Thyroid gland (tissue), 4 donors: ENCODE data around the gene GARS1.

ENCODE experiments used
- POLR2A ChIP-seq, 2 donors: fragments of 450-650 bp; IDR thresholded peaks; one replicate each; pipeline ENCODE4 v1.6.1; 2017; ENCODE audit warnings: antibody characterized with exemption in 2 of 2, mild to moderate bottlenecking in 2 of 2, moderate library complexity in 1 of 2
- TF ChIP-seq, protein P1 (sequence below), 6 experiments: fragments of 200-600 bp in 3 of 6; fragments of 450-650 bp in 3 of 6; sonication (generic) in 3 of 6; IDR thresholded peaks; one replicate each; pipeline ENCODE4 v1.5.1; 2016 to 2019; ENCODE audit warnings: antibody characterized with exemption in 6 of 6, mild to moderate bottlenecking in 2 of 6, inconsistent platforms in 1 of 6, moderate library complexity in 1 of 6

DNA sequence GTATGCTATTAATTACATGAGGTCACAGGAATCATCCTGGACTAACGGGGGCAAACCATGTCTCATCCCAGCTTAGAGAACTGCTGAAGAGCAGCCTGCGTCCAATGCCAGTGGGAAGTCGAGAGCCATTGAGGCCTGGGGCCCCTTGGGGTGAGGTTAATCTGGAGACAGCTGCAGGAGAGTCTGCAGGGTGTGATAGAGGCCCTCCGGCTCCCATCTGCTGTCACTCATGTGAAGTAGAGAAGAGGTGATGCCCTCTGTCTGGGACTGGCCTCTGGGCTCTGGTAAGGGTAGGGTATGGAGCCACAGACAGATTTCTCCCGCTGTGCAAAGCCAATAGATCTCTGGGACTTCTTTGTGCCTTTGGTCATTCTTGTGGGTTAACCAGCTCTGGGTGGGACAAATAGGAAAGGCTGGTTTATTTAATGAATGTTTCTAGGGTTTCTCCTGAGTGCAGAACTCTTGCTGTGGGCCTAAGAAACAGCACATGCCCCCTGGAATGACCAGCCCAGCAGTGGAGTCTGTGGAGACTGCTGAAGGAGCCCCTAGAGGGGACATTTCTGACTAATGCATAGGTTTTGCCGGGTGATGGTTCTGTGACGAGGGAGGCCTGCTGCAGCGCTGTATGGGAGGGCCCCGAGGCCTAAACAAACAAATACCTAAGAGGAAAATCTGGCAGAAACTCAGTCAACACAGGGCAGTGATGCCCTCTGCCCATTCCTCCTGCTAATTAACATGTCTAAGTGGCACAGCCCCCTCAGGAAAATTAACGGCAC lies 53.1 kb downstream of the GARS1 start:
- TF ChIP-seq, protein P1, sequence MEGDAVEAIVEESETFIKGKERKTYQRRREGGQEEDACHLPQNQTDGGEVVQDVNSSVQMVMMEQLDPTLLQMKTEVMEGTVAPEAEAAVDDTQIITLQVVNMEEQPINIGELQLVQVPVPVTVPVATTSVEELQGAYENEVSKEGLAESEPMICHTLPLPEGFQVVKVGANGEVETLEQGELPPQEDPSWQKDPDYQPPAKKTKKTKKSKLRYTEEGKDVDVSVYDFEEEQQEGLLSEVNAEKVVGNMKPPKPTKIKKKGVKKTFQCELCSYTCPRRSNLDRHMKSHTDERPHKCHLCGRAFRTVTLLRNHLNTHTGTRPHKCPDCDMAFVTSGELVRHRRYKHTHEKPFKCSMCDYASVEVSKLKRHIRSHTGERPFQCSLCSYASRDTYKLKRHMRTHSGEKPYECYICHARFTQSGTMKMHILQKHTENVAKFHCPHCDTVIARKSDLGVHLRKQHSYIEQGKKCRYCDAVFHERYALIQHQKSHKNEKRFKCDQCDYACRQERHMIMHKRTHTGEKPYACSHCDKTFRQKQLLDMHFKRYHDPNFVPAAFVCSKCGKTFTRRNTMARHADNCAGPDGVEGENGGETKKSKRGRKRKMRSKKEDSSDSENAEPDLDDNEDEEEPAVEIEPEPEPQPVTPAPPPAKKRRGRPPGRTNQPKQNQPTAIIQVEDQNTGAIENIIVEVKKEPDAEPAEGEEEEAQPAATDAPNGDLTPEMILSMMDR (IDR thresholded peaks at IDR 0.05): no peak
- TF ChIP-seq POLR2A (IDR thresholded peaks at IDR 0.05): no peak
